Measurements from ENCODE around the gene RAI14.

Gene RAI14

DNA sequence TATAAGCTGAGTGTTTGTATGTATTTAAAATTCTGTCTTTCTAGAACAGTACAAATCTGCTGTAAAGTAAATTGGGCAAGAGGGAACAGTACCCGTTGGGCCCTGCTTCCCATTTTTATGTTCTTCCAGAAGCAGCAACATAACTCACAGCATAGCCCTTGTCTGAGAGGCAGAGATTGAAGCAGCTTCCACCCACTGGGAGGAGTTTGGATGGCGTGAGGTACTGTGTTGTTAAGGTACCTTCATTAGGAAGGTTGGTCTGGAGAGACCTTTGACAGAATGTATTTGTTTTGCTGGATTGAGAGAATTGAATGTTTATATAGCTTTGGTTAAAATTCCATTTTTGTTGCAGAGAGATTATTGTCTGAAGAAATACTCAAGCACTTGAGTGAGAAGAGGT is 24.8 kb downstream of the RAI14 start:
- DNase-seq: no peak

DNA sequence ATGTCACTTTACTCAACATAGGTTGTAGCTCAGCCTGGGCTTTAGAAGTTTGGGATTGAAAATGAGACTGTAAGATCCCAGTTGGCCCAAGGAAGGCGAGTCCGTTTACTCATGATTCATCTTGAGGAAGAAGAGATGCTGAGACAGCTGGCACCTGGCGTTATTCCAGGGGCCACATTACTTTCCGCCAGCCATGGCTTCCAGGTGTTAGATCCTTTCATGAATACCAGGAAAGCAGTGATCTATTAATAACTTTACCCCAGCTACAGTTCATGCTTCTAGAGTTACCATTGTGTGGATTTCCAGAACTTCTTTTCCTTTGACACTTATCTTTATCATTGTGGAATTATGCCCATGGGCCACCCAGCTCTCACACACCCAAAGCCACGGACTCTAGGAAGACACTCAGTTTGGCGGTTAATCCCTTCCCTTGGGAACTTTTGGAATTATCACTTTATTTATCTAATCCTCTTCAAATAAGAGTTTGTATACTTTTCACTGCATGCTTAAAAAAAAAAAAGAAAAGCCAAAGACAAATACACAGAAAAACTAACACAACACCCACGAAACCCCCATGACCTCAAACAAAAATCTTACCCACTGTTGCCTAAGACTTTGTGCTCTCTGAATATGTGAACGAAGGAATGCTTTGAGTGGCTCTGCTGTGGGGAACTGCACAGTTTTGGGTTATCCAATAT is 26.9 kb downstream of the RAI14 start:
- DNase-seq: no peak
- no peak overlapping the region for H3K27ac ChIP-seq

More for the DNA sequence above, 24.8 kb downstream of the RAI14 start:
- Histone ChIP-seq H3K4me3 (ENCODE audit: low read depth, low read length) (no peak overlapping the region), H3K36me3 (no peaks in the 10 kb centered on the region), H3K27ac (no peak overlapping the region), H3K27me3 (ENCODE audit: insufficient read depth, low read depth, severe bottlenecking) (no peaks in the 10 kb centered on the region), H3K9me3 (ENCODE audit: severe bottlenecking) (no peaks in the 10 kb centered on the region)
- no peak for TF ChIP-seq CTCF (IDR thresholded peaks at IDR 0.05; ENCODE audit: low read depth, low read length)

GRCh38 chr5:34684281-34684979 is 28.3 kb downstream of the RAI14 start:
- TF ChIP-seq CTCF (IDR thresholded peaks at IDR 0.05; ENCODE audit: low read depth, low read length): no peak
- no peaks in the 10 kb centered on the region for H3K27me3 ChIP-seq (ENCODE audit: insufficient read depth, low read depth, severe bottlenecking)
- no peak overlapping the region for H3K4me3 ChIP-seq (ENCODE audit: low read depth, low read length)
- no peak overlapping the region for H3K27ac ChIP-seq
- no peaks in the 10 kb centered on the region for H3K36me3 ChIP-seq
- DNase-seq: no peak
- H3K9me3 ChIP-seq (ENCODE audit: severe bottlenecking): no peaks in the 10 kb centered on the region

More for the DNA sequence above, 26.9 kb downstream of the RAI14 start:
- TF ChIP-seq CTCF (IDR thresholded peaks at IDR 0.05; ENCODE audit: low read depth, low read length): no peak
- no peak overlapping the region for H3K4me3 ChIP-seq (ENCODE audit: low read depth, low read length)
- no peaks in the 10 kb centered on the region for H3K36me3 ChIP-seq
- H3K9me3 ChIP-seq (ENCODE audit: severe bottlenecking): no peaks in the 10 kb centered on the region
- no peaks in the 10 kb centered on the region for H3K27me3 ChIP-seq (ENCODE audit: insufficient read depth, low read depth, severe bottlenecking)

- H3K4me3 ChIP-seq (ENCODE audit: low read depth, low read length): no peak overlapping the region
- TF ChIP-seq CTCF (IDR thresholded peaks at IDR 0.05; ENCODE audit: low read depth, low read length): no peak
- no peaks in the 10 kb centered on the region for H3K36me3 ChIP-seq
- no peak for DNase-seq
- H3K27ac ChIP-seq: no peak overlapping the region
- H3K9me3 ChIP-seq (ENCODE audit: severe bottlenecking): no peaks in the 10 kb centered on the region
- H3K27me3 ChIP-seq (ENCODE audit: insufficient read depth, low read depth, severe bottlenecking): no peaks in the 10 kb centered on the region
Observed at GRCh38 chr5:34684980-34685352, 28.8 kb downstream of the RAI14 start.

DNA sequence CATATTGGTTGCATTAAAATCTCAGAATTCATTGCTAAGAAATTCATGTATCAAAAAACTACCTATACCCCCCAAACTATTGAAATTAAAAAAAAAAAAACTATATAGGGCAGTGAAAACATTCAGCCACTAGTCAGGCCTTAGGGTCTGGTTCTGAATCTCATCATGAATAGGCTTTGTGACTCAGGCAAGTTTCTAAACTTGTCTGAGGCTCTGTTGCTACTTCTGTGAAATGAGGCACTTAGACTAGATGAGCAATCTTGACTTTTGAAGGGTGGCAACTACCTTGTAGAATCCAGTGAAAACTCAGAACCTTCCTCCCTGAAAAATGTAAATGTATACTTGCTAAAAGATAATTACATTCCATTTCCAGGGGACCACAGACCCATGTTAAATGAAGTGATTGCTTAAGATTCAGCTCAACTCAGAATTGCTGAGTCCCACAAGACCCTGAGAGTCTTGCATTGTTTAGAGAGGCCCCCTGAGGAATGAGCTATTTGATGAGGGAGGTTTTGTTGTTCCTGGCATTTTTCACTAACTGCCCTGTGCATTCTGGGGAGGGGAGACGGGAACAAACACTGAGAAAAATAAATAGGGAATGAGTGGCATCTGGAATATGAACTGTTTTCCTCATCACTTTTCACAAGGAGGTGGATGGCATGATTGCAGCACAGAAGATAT is 29.5 kb downstream of the RAI14 start:
- no peak for DNase-seq
- no peaks in the 10 kb centered on the region for H3K27me3 ChIP-seq (ENCODE audit: insufficient read depth, low read depth, severe bottlenecking)
- no peak for TF ChIP-seq CTCF (IDR thresholded peaks at IDR 0.05; ENCODE audit: low read depth, low read length)
- H3K9me3 ChIP-seq (ENCODE audit: severe bottlenecking): no peaks in the 10 kb centered on the region
- no peak overlapping the region for H3K27ac ChIP-seq
- no peaks in the 10 kb centered on the region for H3K36me3 ChIP-seq
- no peak overlapping the region for H3K4me3 ChIP-seq (ENCODE audit: low read depth, low read length)

All from WERI-Rb-1 (cell line).